Ascending aorta (tissue), 2 donors: ENCODE results near the gene LBX2. TPM values are rescaled to one million over a fixed set of nuclear protein-coding genes. Genes with fewer than 3 reads are reported as not detected.

Experiments
- DNase-seq, 2 donors: peaks; one replicate each; pipeline ENCODE4 v3.0.0-alpha.2; 2019; ENCODE audit warnings: low spot score in 2 of 2
- H3K27ac ChIP-seq, 2 donors: fragments of 200-600 bp; sonication (generic); one replicate each; pipeline ENCODE4 v1.5.1; 2016 to 2017; ENCODE audit warnings: mild to moderate bottlenecking in 1 of 2
- H3K27me3 ChIP-seq: fragments of 200-600 bp; sonication (generic); one replicate; pipeline ENCODE4 v1.5.1; 2017
- H3K36me3 ChIP-seq, 2 donors: fragments of 200-600 bp; sonication (generic); one replicate each; pipeline ENCODE4 v1.5.1; 2016
- H3K4me1 ChIP-seq, 2 donors: fragments of 200-600 bp; sonication (generic); one replicate each; pipeline ENCODE4 v1.5.1; 2016 to 2017; ENCODE audit warnings: mild to moderate bottlenecking in 1 of 2
- H3K4me3 ChIP-seq, 2 donors: fragments of 200-600 bp; sonication (generic); one replicate each; pipeline ENCODE4 v1.5.1; 2016 to 2017; ENCODE audit warnings: mild to moderate bottlenecking in 1 of 2
- H3K9me3 ChIP-seq, 2 donors: fragments of 200-600 bp; sonication (generic); one replicate each; pipeline ENCODE4 v1.5.1; 2016
- intact Hi-C: fragments of 100-400 bp; cut with DNase I; formaldehyde crosslinking; loops from one replicate; pipeline ENCODE4 v1.15.1; 2023
- total RNA-seq: library from RNA; depleted of rRNA; stranded (reverse); fragments of >200 nt; gene quantifications from one replicate; pipeline ENCODE4 v1.1.0, GENCODE V29; 2016
- TF ChIP-seq, protein P1 (sequence below), 3 experiments: fragments of 200-600 bp in 2 of 3; fragments of 450-650 bp in 1 of 3; sonication (generic) in 2 of 3; IDR thresholded peaks; one replicate each; pipeline ENCODE4 v1.5.1; 2016 to 2019; ENCODE audit warnings: antibody characterized with exemption in 3 of 3, mild to moderate bottlenecking in 1 of 3, moderate library complexity in 1 of 3

LBX2 gene
- total RNA-seq, 1 donor from 2014 or later = 3.0 TPM

DNA sequence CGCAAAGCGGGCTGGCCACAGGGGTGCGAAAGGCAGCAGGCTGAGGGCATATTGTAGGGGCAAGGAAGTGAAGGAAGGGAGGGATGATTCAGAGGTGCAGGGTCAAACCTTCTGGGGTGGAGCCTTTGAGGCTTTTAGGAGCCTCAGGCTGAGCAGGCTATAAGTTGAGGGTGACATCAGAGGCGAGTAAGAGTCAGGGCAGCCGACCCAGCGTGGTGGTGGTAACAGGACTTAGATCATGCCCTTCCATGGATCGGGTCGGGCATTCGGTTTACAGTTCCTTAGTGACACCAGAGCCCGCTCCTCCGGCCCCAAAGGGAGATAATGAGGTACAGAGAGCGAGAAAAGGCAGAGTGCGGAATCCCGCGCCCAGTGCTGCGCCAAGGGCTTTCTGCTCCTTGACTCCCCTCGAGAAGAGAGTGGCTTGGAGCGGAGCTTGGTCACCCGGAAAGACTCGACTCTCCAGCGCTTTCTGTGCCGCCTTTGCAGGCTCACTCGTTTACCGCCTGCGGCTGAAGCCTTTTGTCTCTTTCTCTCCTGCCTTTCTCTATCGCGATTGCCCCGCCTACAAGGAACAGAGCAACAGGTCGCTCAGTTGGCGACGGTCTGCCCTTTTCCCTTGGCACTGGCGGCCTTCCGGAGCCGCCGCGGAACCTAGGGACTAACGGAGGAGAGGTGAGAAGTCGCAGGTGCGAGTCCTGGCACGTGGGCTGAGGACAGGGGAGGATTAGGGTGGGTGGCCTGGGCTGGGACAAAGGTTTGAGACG, 720 bp downstream of the LBX2 start:
- Histone ChIP-seq H3K27ac (no peak overlapping the region), H3K36me3 (peaks cover under 1 to 2% of the 10 kb centered on the region in 2 donors), H3K4me1 (peaks cover 3 to 13% of the 10 kb centered on the region in 2 donors), H3K27me3 (peaks cover 5% of the 10 kb centered on the region), H3K9me3 (no peaks in the 10 kb centered on the region), H3K4me3 (peak overlapping the region; percentile 12 to 51)
- no peak for DNase-seq
- TF ChIP-seq, protein P1, sequence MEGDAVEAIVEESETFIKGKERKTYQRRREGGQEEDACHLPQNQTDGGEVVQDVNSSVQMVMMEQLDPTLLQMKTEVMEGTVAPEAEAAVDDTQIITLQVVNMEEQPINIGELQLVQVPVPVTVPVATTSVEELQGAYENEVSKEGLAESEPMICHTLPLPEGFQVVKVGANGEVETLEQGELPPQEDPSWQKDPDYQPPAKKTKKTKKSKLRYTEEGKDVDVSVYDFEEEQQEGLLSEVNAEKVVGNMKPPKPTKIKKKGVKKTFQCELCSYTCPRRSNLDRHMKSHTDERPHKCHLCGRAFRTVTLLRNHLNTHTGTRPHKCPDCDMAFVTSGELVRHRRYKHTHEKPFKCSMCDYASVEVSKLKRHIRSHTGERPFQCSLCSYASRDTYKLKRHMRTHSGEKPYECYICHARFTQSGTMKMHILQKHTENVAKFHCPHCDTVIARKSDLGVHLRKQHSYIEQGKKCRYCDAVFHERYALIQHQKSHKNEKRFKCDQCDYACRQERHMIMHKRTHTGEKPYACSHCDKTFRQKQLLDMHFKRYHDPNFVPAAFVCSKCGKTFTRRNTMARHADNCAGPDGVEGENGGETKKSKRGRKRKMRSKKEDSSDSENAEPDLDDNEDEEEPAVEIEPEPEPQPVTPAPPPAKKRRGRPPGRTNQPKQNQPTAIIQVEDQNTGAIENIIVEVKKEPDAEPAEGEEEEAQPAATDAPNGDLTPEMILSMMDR (IDR thresholded peaks at IDR 0.05) = no peak
- intact Hi-C loops = no loop called here

DNA sequence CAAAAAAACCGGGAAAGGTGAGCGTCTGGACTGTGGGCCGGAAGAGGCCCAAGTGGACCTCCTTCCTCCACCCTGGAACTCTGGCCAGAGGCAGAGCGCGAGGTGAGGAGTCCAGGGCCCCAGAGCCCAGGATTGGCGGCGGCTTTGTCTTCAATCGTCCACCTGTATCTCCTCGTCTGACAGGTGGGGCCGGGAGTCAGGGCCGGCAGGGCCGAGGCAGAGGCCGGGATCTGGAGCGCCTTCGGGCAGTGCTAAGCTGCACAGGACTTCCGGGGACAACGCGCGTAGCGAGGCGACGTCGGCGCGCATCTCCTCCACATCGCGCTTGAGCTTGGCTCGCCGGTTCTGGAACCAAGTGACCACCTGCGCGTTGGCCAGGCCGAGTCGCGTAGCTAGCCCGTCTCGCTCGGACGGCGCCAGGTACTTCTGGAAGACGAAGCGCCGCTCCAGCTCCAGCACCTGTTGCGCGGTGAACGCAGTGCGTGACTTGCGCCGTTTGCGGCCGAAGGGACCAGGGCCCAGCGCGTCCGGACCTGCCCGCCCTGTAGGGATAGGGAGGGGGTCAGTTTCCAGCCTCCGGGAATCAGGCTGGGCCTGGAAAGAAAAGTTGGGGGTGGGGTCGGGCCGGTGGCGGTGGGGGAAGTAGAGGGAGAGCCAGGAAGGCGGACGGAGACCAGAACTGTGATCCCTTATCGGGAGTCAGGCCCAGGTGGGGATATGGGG, 1.5 kb downstream of the LBX2 start:
- DNase-seq = no peak
- no peaks in the 10 kb centered on the region for H3K9me3 ChIP-seq

DNA sequence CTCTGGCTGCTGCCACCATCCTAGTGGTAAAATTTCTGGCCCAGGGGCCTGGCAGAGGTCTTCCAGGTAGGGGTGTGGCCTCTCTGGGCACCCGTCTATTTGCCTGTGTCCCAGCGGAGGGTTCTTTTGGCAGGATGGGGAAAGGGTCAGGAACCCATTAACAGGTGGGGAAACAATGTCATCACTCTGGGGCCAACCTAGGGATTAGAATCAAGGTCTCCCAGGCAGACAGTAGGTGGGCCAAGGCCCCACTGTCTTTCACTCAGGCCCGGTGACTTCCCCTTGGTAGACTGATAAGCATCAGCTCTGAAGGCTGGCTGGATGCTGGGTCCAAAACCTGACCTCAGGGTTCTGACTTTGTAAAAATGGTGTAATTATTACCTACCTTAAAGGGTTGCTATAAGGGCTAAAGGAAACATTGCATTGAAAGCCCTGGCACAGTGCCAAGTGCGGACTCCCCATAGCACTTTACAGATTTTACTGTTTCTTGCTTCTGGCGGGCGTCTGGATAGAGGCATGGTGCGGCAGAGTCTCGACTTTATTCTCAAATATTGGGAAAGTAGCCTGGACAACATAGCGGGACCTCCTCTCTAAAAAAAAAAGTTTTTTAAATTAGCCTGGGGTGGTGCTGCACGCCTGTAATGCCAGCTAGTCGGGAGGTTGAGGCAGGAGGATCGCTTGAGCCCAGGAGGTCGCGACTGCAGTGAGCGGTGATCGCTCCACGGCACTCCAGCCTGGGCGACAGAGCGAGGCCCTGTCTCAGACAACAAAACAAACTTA, 2.2 kb downstream of the LBX2 start:
- H3K4me3 ChIP-seq = peak overlapping the region; percentile 9 to 51

More for the DNA sequence above, 1.5 kb downstream of the LBX2 start:
- Histone ChIP-seq H3K4me3 (peak overlapping the region; percentile 9 to 51), H3K27ac (no peak overlapping the region), H3K36me3 (peaks cover 6 to 9% of the 10 kb centered on the region in 2 donors), H3K4me1 (peaks cover 0 to 8% of the 10 kb centered on the region in 2 donors), H3K27me3 (peaks cover 5% of the 10 kb centered on the region)
- TF ChIP-seq, protein P1 (IDR thresholded peaks at IDR 0.05) = no peak
- intact Hi-C loops = no loop called here

DNA sequence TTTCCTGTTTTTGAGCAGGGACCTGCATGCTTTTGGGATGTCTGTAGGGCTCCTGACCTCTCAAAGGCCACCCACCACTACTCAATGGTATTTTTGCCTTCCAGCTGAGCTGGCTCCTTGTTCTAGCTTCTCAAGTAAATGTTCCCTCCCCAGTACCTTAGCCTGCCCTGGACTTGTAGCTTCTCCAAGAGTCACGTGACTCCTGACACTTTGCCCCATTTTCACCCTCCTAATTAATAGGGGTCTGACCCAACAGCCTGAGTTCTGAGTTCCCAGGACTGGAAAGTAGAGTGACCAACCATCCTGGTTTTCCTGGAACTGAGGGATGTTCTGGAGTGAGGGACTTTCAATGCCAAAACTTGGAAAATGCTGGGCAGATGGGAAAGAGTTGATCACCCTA, 4.0 kb downstream of the LBX2 start:
- Histone ChIP-seq H3K4me1 (peaks cover 0 to 8% of the 10 kb centered on the region in 2 donors), H3K9me3 (no peaks in the 10 kb centered on the region), H3K4me3 (no peak overlapping the region), H3K27me3 (peaks cover 5% of the 10 kb centered on the region), H3K36me3 (peaks cover 31 to 34% of the 10 kb centered on the region in 2 donors), H3K27ac (no peak overlapping the region)
- DNase-seq = no peak
- TF ChIP-seq, protein P1 (IDR thresholded peaks at IDR 0.05) = no peak
- intact Hi-C loops = no loop called here

More for the DNA sequence above, 2.2 kb downstream of the LBX2 start:
- H3K4me1 ChIP-seq = peaks cover 0 to 8% of the 10 kb centered on the region in 2 donors
- TF ChIP-seq, protein P1 (IDR thresholded peaks at IDR 0.05) = no peak
- DNase-seq = no peak
- H3K27ac ChIP-seq = no peak overlapping the region
- intact Hi-C loops = no loop called here
- H3K36me3 ChIP-seq = peaks cover 14 to 17% of the 10 kb centered on the region in 2 donors
- no peaks in the 10 kb centered on the region for H3K9me3 ChIP-seq
- H3K27me3 ChIP-seq = peaks cover 5% of the 10 kb centered on the region

DNA sequence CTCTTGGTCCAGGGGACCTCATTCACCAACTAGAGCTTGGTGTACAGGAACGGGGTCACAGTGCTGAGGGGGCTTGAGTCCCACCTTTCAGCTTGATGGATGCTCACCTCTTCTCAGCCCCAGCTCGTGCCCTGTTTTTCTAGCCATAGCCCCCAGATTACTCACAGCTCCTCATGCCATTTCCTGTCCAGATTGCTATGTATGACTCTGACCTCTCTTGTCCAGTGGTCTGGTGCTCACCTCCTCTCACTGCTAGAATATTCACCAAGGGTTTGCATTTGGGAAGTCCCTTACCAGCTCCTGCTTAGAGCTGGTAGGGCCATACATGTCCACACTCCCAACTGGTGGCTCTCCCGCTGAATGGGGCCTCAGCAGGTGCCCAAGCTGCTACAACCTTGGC, 5.9 kb downstream of the LBX2 start:
- intact Hi-C loops = no loop called here
- no peaks in the 10 kb centered on the region for H3K4me1 ChIP-seq
- no peaks in the 10 kb centered on the region for H3K27me3 ChIP-seq
- TF ChIP-seq, protein P1 (IDR thresholded peaks at IDR 0.05) = no peak
- H3K9me3 ChIP-seq = no peaks in the 10 kb centered on the region
- H3K36me3 ChIP-seq = peaks cover 41 to 49% of the 10 kb centered on the region in 2 donors
- DNase-seq = no peak
- H3K4me3 ChIP-seq = no peak overlapping the region
- no peak overlapping the region for H3K27ac ChIP-seq
